T follicular helper cell (primary cell): ENCODE results near the gene ART3.

ENCODE experiments used
- DNase-seq: peaks from one replicate; pipeline ENCODE4 v3.0.0-alpha.2; 2020; ENCODE audit warnings: low read depth

Gene ART3

GRCh38 chr4:76148142-76148865, 73.8 kb downstream of the ART3 start, which contains the start of gene NUP54:
TSS of gene NUP54 (minus strand) at chr4:76148397. CDS start at chr4:76148374, 23 bp downstream.
- peak; percentile 90 for DNase-seq

GRCh38 chr4:76153356-76153755, 78.8 kb downstream of the ART3 start:
- DNase-seq, result no peak

- no peak for DNase-seq
Measured at GRCh38 chr4:76155979-76156378, 81.5 kb downstream of the ART3 start.

- no peak for DNase-seq
Measured at GRCh38 chr4:76156635-76157034, 82.1 kb downstream of the ART3 start.

- no peak for DNase-seq
Measured at GRCh38 chr4:76160355-76160754, 85.8 kb downstream of the ART3 start.
